GM12872 (cell line): ENCODE data around the gene SH3YL1.

Experiments
- TF ChIP-seq, protein P1 (sequence below): IDR thresholded peaks from 3 replicates; pipeline ENCODE4 v1.5.1; 2011; ENCODE audit warnings: low read depth, mild to moderate bottlenecking, low read length, moderate library complexity; ENCODE audit not compliant: insufficient read depth

The SH3YL1 gene

GRCh38 chr2:182509-183122 lies 81.2 kb downstream of the SH3YL1 start:
- TF ChIP-seq, protein P1, sequence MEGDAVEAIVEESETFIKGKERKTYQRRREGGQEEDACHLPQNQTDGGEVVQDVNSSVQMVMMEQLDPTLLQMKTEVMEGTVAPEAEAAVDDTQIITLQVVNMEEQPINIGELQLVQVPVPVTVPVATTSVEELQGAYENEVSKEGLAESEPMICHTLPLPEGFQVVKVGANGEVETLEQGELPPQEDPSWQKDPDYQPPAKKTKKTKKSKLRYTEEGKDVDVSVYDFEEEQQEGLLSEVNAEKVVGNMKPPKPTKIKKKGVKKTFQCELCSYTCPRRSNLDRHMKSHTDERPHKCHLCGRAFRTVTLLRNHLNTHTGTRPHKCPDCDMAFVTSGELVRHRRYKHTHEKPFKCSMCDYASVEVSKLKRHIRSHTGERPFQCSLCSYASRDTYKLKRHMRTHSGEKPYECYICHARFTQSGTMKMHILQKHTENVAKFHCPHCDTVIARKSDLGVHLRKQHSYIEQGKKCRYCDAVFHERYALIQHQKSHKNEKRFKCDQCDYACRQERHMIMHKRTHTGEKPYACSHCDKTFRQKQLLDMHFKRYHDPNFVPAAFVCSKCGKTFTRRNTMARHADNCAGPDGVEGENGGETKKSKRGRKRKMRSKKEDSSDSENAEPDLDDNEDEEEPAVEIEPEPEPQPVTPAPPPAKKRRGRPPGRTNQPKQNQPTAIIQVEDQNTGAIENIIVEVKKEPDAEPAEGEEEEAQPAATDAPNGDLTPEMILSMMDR: no peak

GRCh38 chr2:180311-180710 lies 83.5 kb downstream of the SH3YL1 start:
- TF ChIP-seq, protein P1: no peak

GRCh38 chr2:179886-180285 lies 83.9 kb downstream of the SH3YL1 start:
- TF ChIP-seq, protein P1: no peak

DNA sequence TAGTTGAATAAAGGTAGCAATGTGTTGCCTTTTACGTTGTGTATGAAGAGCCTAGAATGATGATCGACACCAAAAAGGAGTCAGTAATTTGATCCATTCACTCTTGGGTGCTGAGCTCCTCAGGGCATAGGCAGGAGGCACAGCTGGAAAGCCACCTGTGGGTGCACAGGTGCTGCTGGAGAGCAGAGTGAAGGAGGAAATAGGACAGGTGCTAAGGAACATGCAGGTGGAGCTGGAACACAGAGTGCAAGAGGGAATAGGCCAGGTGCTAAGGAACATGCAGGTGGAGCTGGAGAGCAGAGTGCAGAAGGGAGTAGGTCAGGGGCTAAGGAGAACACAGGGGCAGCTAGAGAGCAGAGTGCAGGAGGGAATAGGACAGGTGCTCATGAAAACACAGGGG lies 86.1 kb downstream of the SH3YL1 start:
- TF ChIP-seq, protein P1: no peak

DNA sequence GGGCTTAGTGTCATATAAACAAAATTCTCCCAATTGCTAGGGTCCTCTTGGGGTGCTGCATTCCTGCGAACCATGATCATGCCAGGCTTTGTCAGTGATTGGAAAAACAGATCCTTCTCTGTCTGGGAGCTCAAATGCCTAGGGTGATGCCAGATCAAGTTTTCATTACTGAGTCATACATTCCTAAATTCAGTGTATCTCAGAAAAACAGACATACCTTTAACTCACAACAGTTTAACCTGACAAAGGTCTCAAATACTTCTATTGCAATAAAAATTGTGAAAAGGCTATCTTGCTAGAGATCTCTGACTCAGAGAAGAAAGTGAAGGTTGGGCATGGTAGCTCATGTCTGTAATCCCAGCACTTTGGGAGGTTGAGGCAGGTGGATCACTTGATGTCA lies 86.9 kb downstream of the SH3YL1 start:
- TF ChIP-seq, protein P1: no peak

DNA sequence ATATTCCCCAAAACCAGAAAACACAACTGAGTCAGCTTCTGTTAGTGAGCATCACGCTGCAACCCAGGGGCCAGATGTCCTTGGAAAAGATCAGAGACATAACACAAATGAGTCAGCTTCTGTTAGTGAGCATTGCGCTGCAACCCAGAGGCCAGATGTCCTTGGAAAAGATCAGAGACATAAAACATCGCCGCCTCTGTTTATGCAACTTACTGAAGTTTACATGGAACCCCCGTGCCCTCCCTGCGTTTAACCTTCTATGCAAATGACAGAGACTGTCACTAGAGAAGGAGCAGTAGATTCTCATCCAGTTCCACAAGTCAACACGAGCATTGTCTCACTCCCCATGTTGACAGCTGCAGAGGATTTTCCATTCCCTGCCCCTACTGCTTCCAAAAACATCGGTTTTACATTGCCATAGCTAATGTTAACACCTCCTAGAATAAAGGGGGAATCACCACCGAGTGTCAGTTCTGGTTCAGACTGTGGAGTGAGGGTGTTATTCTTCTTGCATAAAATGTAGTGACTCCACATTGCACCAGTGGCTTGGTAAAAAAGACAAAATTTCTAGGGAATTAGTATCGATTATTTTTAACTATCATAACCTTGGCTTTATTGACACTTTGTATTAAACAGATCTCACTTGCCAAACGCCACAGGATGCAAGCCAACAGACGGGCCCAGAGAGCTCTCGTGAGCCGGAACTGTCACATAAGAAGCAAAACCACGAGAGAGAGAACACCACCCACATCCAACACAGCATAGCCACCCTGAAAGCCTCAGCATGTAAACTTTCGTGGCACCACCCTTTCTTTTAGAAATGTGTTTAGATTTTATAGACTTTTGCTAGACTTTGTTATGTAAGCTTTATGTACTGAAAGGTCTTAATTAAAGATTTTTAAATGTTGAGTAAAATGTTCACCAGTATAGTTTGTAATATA lies 87.7 kb downstream of the SH3YL1 start:
- TF ChIP-seq, protein P1: no peak

DNA sequence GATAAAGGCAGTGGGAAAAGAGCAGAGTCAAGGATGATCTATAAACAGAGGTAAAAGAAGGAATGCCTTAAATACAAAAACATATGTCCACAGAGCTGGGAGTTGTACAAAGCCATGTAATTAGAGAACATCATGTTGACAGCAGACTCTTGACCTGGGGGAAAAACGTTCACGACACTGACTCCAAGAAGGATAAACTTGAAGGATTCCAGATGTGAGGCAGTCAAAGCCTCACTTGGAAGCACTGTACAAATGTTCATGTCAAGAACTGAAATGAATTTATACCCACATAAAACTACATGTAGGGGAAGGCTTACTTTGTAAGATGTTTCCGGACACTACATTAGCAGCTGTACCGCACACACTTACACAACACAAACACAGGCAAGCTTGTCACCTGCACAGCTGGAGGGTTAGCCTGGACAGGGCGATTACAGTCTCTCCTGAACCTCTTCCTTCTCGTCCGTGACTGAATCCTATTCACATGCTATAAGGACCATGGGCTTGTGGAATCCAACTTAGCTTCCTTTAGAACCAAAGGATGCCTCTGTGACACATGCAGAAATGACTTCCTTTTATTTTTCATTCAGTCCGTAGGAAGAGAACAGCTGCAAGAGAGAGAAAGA lies 88.6 kb downstream of the SH3YL1 start:
- TF ChIP-seq, protein P1: no peak
